ENCODE results near the gene CCND1.

The CCND1 gene

GRCh38 chr11:69661413-69661715 is 20.4 kb downstream of the CCND1 start:
- no peak for DNase-seq (ENCODE audit: low spot score)
- TF ChIP-seq CTCF (IDR thresholded peaks at IDR 0.05; ENCODE audit: extremely low read depth, missing control alignments): no peak

- no peak for TF ChIP-seq CTCF (IDR thresholded peaks at IDR 0.05; ENCODE audit: extremely low read depth, missing control alignments)
- no peak for DNase-seq (ENCODE audit: low spot score)
Observed at GRCh38 chr11:69662021-69662698, 21.2 kb downstream of the CCND1 start.

DNA sequence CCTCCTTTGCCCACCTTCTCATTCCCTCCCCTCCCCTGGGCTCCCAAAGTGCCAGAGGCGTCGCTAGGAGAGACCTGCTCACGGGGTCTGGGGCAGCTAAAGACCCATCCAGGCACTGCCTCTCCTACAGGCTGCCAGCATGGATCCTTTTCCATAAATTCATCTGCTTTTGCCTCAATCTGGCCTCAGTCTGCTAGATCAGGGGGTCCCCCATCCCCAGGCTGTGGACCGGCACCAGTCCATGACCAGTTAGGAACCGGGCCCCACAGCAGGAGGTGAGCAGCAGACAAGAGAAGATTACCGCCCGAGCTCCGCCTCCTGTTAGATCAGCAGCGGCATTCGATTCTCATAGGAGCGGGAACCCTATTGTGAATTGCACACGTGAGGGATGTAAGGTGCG is 21.9 kb downstream of the CCND1 start:
- no peak for TF ChIP-seq CTCF (IDR thresholded peaks at IDR 0.05; ENCODE audit: extremely low read depth, missing control alignments)
- no peak for DNase-seq (ENCODE audit: low spot score)

DNA sequence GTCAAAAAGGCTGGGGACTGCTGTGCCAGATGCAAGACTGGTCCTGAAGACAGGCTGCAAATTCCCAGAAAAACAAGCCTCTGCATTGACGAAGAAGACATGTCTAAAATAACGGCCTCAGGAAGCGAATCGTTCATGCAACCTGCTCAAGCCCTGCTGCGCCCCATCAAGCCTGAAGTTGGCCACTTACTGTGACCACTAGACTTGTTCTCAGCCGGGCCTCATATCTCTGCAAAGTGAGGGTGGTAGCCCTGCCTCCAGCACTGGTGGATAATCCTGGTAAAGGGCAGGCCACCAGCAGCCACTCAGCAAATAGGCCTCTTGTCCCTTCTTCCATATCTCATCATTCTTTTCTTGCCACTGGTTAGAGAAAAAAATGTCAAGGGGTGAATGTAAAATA is 22.4 kb downstream of the CCND1 start:
- no peak for TF ChIP-seq CTCF (IDR thresholded peaks at IDR 0.05; ENCODE audit: extremely low read depth, missing control alignments)
- no peak for DNase-seq (ENCODE audit: low spot score)

DNA sequence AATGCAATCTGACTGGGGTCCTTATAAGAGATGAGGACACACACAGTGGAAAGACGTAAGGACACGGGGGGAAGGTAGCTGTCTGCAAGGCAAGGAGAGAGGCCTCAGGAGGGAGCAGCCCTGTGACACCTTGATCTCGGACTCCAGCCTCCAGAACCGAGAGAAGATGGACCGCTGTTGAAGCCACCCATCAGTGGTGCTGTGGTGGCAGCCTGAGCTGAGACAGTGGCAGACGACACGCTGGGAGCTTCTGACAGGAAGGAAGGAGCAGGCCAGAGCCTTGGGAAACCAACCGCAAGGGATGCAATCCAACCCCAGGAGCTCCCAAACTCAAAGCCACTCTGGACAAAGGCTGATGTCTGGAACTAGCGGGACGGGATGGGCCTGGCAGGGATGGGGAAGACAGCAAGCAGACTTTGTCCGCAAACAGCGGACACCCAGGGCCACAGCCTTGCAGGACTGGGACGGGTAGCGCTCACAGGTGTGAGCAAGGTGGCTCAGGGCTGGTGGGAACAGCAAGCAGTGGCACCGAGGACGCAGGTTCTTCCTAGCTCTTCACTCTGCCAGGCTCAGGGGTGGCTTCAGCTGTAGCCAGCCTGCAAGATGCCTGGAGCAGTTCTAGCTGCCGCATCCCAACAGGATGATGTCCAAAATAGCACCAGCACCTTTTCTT is 23.3 kb downstream of the CCND1 start:
- TF ChIP-seq CTCF (IDR thresholded peaks at IDR 0.05; ENCODE audit: extremely low read depth, missing control alignments): no peak
- DNase-seq (ENCODE audit: low spot score): no peak

- TF ChIP-seq CTCF (IDR thresholded peaks at IDR 0.05; ENCODE audit: extremely low read depth, missing control alignments): no peak
Observed at GRCh38 chr11:69664901-69665300, 23.9 kb downstream of the CCND1 start.

DNA sequence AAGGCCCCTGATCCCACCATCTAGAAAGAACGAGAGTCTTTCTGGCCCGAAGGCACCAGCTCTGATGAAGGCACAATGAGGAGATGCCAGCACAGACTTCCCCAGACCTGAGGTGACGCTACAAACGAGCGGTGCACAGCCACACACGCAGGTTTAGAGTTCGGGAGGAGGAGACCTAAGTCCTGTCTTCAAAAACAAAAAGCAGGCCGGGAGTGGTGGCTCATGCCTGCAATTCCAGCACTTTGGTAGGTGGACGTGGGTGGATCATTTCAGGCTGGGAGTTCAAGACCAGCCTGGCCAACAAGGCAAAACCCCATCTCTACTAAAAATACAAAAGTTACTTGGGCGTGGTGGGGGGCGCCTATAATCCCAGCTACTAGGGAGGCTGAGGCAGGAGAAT is 24.7 kb downstream of the CCND1 start:
- no peak for DNase-seq (ENCODE audit: low spot score)
- no peak for TF ChIP-seq CTCF (IDR thresholded peaks at IDR 0.05; ENCODE audit: extremely low read depth, missing control alignments)

More at GRCh38 chr11:69664901-69665300, 23.9 kb downstream of the CCND1 start:
- DNase-seq (ENCODE audit: low spot score): no peak
